T-cell (primary cell): ENCODE results near the gene KRTAP5-3. TPM values are rescaled to one million over a fixed set of nuclear protein-coding genes. Genes with fewer than 3 reads are reported as not detected.
A peak's percentile ranks its signal among the peaks of the same experiment; 100 is the strongest.
"Not testable (repeated sequence)": the region's sequence is repeated elsewhere in the genome, so short reads cannot be mapped to it uniquely, and the experiment has no call there.

Source experiments
- ATAC-seq, 4 experiments: fragments of 200-7000 bp in 3 of 4; fragments of 150-1000 bp in 1 of 4; cut with Tn5 transposase; replicated peaks in 1 of 4; 1 replicate in 3 of 4; 2 replicates in 1 of 4; pipeline ENCODE4 v1.10.0; 2021; ENCODE audit warnings: moderate library complexity in 3 of 4, mild to moderate bottlenecking in 2 of 4, moderate number of reproducible peaks in 1 of 4
- CTCF ChIA-PET, 2 donors: fragments of 300-600 bp; sonication (Branson Sonifier 250); formaldehyde crosslinking; loops; one replicate each; lab custom pipeline; 2022; ENCODE audit warnings: antibody characterized with exemption in 2 of 2; lab: Charles Lee
- POLR2A ChIA-PET, 2 donors: fragments of 300-600 bp; sonication (Branson Sonifier 250); formaldehyde crosslinking; loops; one replicate each; lab custom pipeline; 2022; ENCODE audit warnings: antibody characterized with exemption in 2 of 2; lab: Charles Lee
- DNase-seq, 35 experiments: peaks; one replicate each; pipeline versions ENCODE4 v3.0.0 to v3.0.0-alpha.2; 2013 to 2023
- H3K27ac ChIP-seq: one replicate; pipeline ENCODE4 v1.5.1; 2013; ENCODE audit warnings: low read length
- H3K27me3 ChIP-seq, 2 experiments: replicated peaks in 1 of 2; 1 replicate in 1 of 2; 2 replicates in 1 of 2; pipeline versions ENCODE4 v1.6.1 to v1.7.0; 2013; ENCODE audit warnings: low read length in 1 of 2, mixed read lengths in 1 of 2; ENCODE audit not compliant: control insufficient read depth in 2 of 2, insufficient read depth in 2 of 2; ENCODE audit errors: extremely low read depth in 1 of 2
- H3K36me3 ChIP-seq, 2 donors: 1 replicate in 1 of 2; 2 replicates in 1 of 2; pipeline versions ENCODE4 v1.6.1 to v1.7.0; 2013; ENCODE audit warnings: low read length in 1 of 2; ENCODE audit not compliant: control insufficient read depth in 2 of 2, insufficient read depth in 1 of 2; ENCODE audit errors: extremely low read depth in 1 of 2
- H3K4me1 ChIP-seq, 2 experiments: 1 replicate in 1 of 2; 2 replicates in 1 of 2; pipeline versions ENCODE4 v1.6.1 to v1.7.0; 2013; ENCODE audit warnings: low read length in 2 of 2, mixed read lengths in 1 of 2; ENCODE audit not compliant: insufficient read depth in 2 of 2, control insufficient read depth in 1 of 2; ENCODE audit errors: extremely low read depth in 1 of 2
- H3K4me3 ChIP-seq, 2 donors: 1 replicate in 1 of 2; 2 replicates in 1 of 2; pipeline versions ENCODE4 v1.5.1 to v1.7.0; 2013; ENCODE audit warnings: mild to moderate bottlenecking in 2 of 2, low read length in 1 of 2, moderate library complexity in 1 of 2; ENCODE audit not compliant: control insufficient read depth in 1 of 2; ENCODE audit errors: extremely low read depth in 1 of 2
- H3K9me3 ChIP-seq: 2 replicates; pipeline ENCODE4 v1.7.0; 2013
- H3K27ac Mint-ChIP-seq, 2 donors: one replicate each; pipeline ENCODE4 v1.8.0; 2020 to 2021; ENCODE audit warnings: mild to moderate bottlenecking in 2 of 2, mixed read lengths in 2 of 2
- H3K27me3 Mint-ChIP-seq, 2 donors: one replicate each; pipeline ENCODE4 v1.8.0; 2021 to 2022; ENCODE audit warnings: mixed read lengths in 2 of 2
- H3K36me3 Mint-ChIP-seq: one replicate; pipeline ENCODE4 v1.8.0; 2021; ENCODE audit warnings: mixed read lengths
- H3K4me1 Mint-ChIP-seq, 3 donors: one replicate each; pipeline ENCODE4 v1.8.0; 2020 to 2022; ENCODE audit warnings: mixed read lengths in 3 of 3, mild to moderate bottlenecking in 1 of 3
- H3K4me3 Mint-ChIP-seq, 3 donors: one replicate each; pipeline ENCODE4 v1.8.0; 2020 to 2022; ENCODE audit warnings: mild to moderate bottlenecking in 3 of 3, mixed read lengths in 3 of 3, moderate library complexity in 3 of 3
- H3K9me3 Mint-ChIP-seq, 3 donors: one replicate each; pipeline ENCODE4 v1.8.0; 2020 to 2022; ENCODE audit warnings: mixed read lengths in 3 of 3
- WGBS: methylation state at CpG from one replicate; pipeline ENCODE4 v1.1.5; 2013; ENCODE audit warnings: missing lambda C conversion rate; ENCODE audit not compliant: insufficient coverage; 5-methylcytosine and 5-hydroxymethylcytosine counted together
- total RNA-seq, 35 experiments: library from RNA in 6 of 35; stranded (reverse) in 6 of 35; fragments of 120-200 nt in 1 of 35; gene quantifications; one replicate each; pipeline versions ENCODE4 v1.2.1 to v1.2.4 and lab custom pipeline; 2013 to 2026

The KRTAP5-3 gene
- total RNA-seq, 5 donors from 2014 or later (not counting 1 experiment from before 2014, with no cell fraction given): not detected

- H3K4me1 ChIP-seq, DNase-seq, H3K36me3 ChIP-seq, H3K36me3 Mint-ChIP-seq, ATAC-seq, H3K4me3 ChIP-seq, H3K9me3 Mint-ChIP-seq, H3K27ac ChIP-seq, H3K9me3 ChIP-seq, H3K27ac Mint-ChIP-seq, H3K4me3 Mint-ChIP-seq, POLR2A ChIA-PET: not testable (repeated sequence)
- 86% methylated on average over 12 of the region's 19 CpGs for WGBS
- H3K4me1 Mint-ChIP-seq: peaks cover 8 to 22% (median 19%) of the 10 kb centered on the region in 3 donors
- CTCF ChIA-PET: interaction anchor here in 1 of 2 donors (0.6 kb wide), 1 partner anchor 63 kb away, joined by 3 read pairs; no protein-coding TSS in a partner anchor
- H3K27me3 Mint-ChIP-seq: peaks cover 16 to 36% of the 10 kb centered on the region in 2 donors
- H3K27me3 ChIP-seq: peaks cover 4 to 29% of the 10 kb centered on the region in 2 experiments
Measured at GRCh38 chr11:1596576-1597121, 11.6 kb downstream of the KRTAP5-3 start.

GRCh38 chr11:1595994-1596575 lies 12.2 kb downstream of the KRTAP5-3 start:
- DNase-seq, H3K36me3 ChIP-seq, H3K9me3 Mint-ChIP-seq, H3K4me3 Mint-ChIP-seq, H3K27ac ChIP-seq, H3K4me1 ChIP-seq, ATAC-seq, H3K4me3 ChIP-seq, POLR2A ChIA-PET, H3K36me3 Mint-ChIP-seq, H3K9me3 ChIP-seq: not testable (repeated sequence)
- 62% methylated on average over 9 of the region's 11 CpGs for WGBS
- Mint-ChIP-seq H3K4me1 (peaks cover 8 to 22% (median 19%) of the 10 kb centered on the region in 3 donors), H3K27me3 (peaks cover 16 to 35% of the 10 kb centered on the region in 2 donors), H3K27ac (peak overlapping the region in 1 of 2 donors; percentile 25)
- CTCF ChIA-PET: interaction anchor here in 1 of 2 donors (1.6 kb wide), 1 partner anchor 49 kb away, joined by 3 read pairs; no protein-coding TSS in a partner anchor
- H3K27me3 ChIP-seq: peaks cover 4 to 29% of the 10 kb centered on the region in 2 experiments

- Mint-ChIP-seq H3K27ac (no peak overlapping the region), H3K4me3 (no peak overlapping the region), H3K27me3 (peaks cover 12 to 25% of the 10 kb centered on the region in 2 donors), H3K9me3 (peaks cover 0 to 4% (median 0%) of the 10 kb centered on the region in 3 donors), H3K4me1 (peaks cover 27 to 40% (median 31%) of the 10 kb centered on the region in 3 donors), H3K36me3 (peaks cover 4% of the 10 kb centered on the region)
- H3K36me3 ChIP-seq: no peaks in the 10 kb centered on the region
- ChIA-PET CTCF (no interaction called here), POLR2A (interaction anchor here in 1 of 2 donors (0.7 kb wide), 1 partner anchor 18 kb away, joined by 3 read pairs; no protein-coding TSS in a partner anchor)
- H3K9me3 ChIP-seq: no peaks in the 10 kb centered on the region
- DNase-seq: no peak
- H3K4me1 ChIP-seq: peaks cover 3 to 31% of the 10 kb centered on the region in 2 experiments
- ATAC-seq: no peak
- no peak overlapping the region for H3K27ac ChIP-seq
- 90% methylated on average over 2 of the region's 9 CpGs for WGBS
- H3K27me3 ChIP-seq: peaks cover 2 to 22% of the 10 kb centered on the region in 2 experiments
- H3K4me3 ChIP-seq: no peak overlapping the region
Measured at GRCh38 chr11:1592628-1593027, 15.6 kb downstream of the KRTAP5-3 start.

GRCh38 chr11:1589996-1590395 lies 18.3 kb downstream of the KRTAP5-3 start:
- Histone ChIP-seq H3K9me3 (no peaks in the 10 kb centered on the region), H3K36me3 (no peaks in the 10 kb centered on the region), H3K4me1 (peaks cover 3 to 41% of the 10 kb centered on the region in 2 experiments), H3K27ac (peak overlapping the region; percentile 23), H3K4me3 (no peak overlapping the region), H3K27me3 (peaks cover 0 to 12% of the 10 kb centered on the region in 2 experiments)
- Mint-ChIP-seq H3K9me3 (peaks cover 0 to 4% (median 0%) of the 10 kb centered on the region in 3 donors), H3K27ac (peak overlapping the region; percentile 48 to 65), H3K4me3 (peak overlapping the region in 1 of 3 donors; percentile 76), H3K36me3 (no peaks in the 10 kb centered on the region), H3K4me1 (peaks cover 25 to 30% (median 25%) of the 10 kb centered on the region in 3 donors), H3K27me3 (peaks cover 0 to 10% of the 10 kb centered on the region in 2 donors)
- 93% methylated on average over 6 of the region's 6 CpGs for WGBS
- ChIA-PET CTCF (no interaction called here), POLR2A (no interaction called here)
- no peak for ATAC-seq
- no peak for DNase-seq

GRCh38 chr11:1589191-1589963 lies 18.9 kb downstream of the KRTAP5-3 start:
- H3K27me3 Mint-ChIP-seq, H3K9me3 ChIP-seq, H3K4me3 ChIP-seq, H3K9me3 Mint-ChIP-seq, H3K36me3 Mint-ChIP-seq, POLR2A ChIA-PET, H3K36me3 ChIP-seq: not testable (repeated sequence)
- Mint-ChIP-seq H3K4me1 (peaks cover 23 to 31% (median 26%) of the 10 kb centered on the region in 3 donors), H3K27ac (peak overlapping the region; percentile 94 to 97), H3K4me3 (peak overlapping the region; percentile 47 to 76 (median 66))
- Histone ChIP-seq H3K4me1 (peaks cover 3 to 47% of the 10 kb centered on the region in 2 experiments), H3K27ac (peak overlapping the region; percentile 59), H3K27me3 (peaks cover 0 to 12% of the 10 kb centered on the region in 2 experiments)
- CTCF ChIA-PET: interaction anchor here (0.5 to 1.6 kb wide), 4 partner anchors 14 to 258 kb away, joined by 3 to 9 read pairs (median 4); no protein-coding TSS in a partner anchor
- DNase-seq (peak in 8 of 35 experiments; percentile 4 to 65 (median 12)), ATAC-seq (peak; percentile 60 to 92 (median 88))
- 43% methylated on average over 3 of the region's 10 CpGs for WGBS

GRCh38 chr11:1586699-1587098 lies 21.6 kb downstream of the KRTAP5-3 start:
- CTCF ChIA-PET: no interaction called here
- no peaks in the 10 kb centered on the region for H3K36me3 Mint-ChIP-seq
- H3K4me3 ChIP-seq: no peak overlapping the region
- no peaks in the 10 kb centered on the region for H3K36me3 ChIP-seq
- POLR2A ChIA-PET: no interaction called here
- peaks cover 0 to 5% of the 10 kb centered on the region in 2 donors for H3K27me3 Mint-ChIP-seq
- no peak overlapping the region for H3K4me3 Mint-ChIP-seq
- no peak overlapping the region for H3K27ac ChIP-seq
- no peaks in the 10 kb centered on the region for H3K9me3 ChIP-seq
- no peak for DNase-seq
- peaks cover 0 to 27% of the 10 kb centered on the region in 2 experiments for H3K27me3 ChIP-seq
- H3K9me3 Mint-ChIP-seq: peaks cover 0 to 4% (median 0%) of the 10 kb centered on the region in 3 donors
- no peak for ATAC-seq
- no CpG with 5 or more reads among the region's 2 CpGs for WGBS
- peaks cover 3 to 56% of the 10 kb centered on the region in 2 experiments for H3K4me1 ChIP-seq
- H3K27ac Mint-ChIP-seq: peak overlapping the region; percentile 44 to 45
- H3K4me1 Mint-ChIP-seq: peaks cover 23 to 37% (median 31%) of the 10 kb centered on the region in 3 donors
